Erythroblast (primary cell): Measurements from ENCODE around the gene NDOR1.

Source experiments
- GATA1 ChIP-seq: IDR thresholded peaks from 2 replicates; pipeline ENCODE4 v1.6.1; 2011; ENCODE audit warnings: low read depth, mild to moderate bottlenecking, control low read depth, low read length, moderate library complexity
- POLR2A ChIP-seq: IDR thresholded peaks from 2 replicates; pipeline ENCODE4 v1.6.1; 2011; ENCODE audit warnings: mild to moderate bottlenecking, low read length

DNA sequence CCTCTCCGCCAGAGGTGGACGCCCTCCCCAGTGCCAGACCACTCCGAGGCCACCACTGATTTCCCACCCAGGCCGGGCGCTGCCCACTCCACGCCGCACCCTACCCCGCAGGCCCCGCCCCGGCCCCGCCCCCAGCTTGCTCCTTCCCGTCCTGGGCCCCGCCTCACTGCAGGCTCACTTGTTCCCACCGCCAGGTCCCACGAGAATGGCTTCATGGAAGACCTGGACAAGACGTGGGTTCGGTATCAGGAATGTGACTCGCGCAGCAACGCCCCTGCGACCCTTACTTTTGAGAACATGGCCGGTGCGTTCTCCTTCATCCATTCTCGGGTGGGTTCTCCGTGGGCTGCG is 42.2 kb upstream of the NDOR1 start:
- no peak for TF ChIP-seq POLR2A
- TF ChIP-seq GATA1: no peak
